Erythroblast (primary cell): ENCODE measurements around the gene MBOAT1.

Source experiments
- GATA1 ChIP-seq: IDR thresholded peaks from 2 replicates; pipeline ENCODE4 v1.6.1; 2011; ENCODE audit warnings: low read depth, mild to moderate bottlenecking, control low read depth, low read length, moderate library complexity
- POLR2A ChIP-seq: IDR thresholded peaks from 2 replicates; pipeline ENCODE4 v1.6.1; 2011; ENCODE audit warnings: mild to moderate bottlenecking, low read length

DNA sequence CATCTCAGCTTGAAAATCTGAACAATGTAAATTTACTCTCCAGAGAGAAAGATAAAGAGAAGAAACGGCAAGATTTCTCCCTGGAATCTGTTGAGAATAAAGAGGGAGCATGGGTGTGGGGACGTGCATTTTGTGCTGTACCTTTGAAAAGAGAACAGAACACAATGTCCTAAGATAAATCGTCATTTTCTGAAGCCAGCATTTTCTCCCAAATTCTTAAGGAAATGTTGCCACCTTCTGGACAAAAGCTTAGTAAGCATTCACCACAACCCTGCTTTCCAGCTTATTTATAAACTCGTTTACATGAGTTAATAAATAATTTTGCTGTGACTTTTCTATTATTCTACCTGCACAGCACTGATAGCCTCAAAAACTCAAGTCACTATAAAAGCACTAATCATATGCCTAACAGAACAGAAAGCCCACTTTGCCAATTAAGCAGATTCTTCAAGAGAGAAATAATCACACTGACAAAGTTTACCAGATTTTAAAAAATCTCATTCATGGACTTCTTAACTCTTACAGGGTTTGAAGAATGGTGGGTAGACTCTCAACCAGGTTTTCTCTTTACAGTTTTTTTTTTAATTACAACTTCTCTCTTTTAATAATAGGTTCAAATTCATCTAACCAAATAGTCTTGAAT, 155.8 kb downstream of the MBOAT1 start:
- TF ChIP-seq POLR2A (no peak), GATA1 (no peak)
